ENCODE results near the gene KCND2. TPM values are rescaled to one million over a fixed set of nuclear protein-coding genes. Genes with fewer than 3 reads are reported as not detected.
A peak's percentile ranks its signal among the peaks of the same experiment; 100 is the strongest.
"Not testable (repeated sequence)": the region's sequence is repeated elsewhere in the genome, so short reads cannot be mapped to it uniquely, and the experiment has no call there.

KCND2 gene
- total RNA-seq, 1 donor from 2014 or later, result not detected

GRCh38 chr7:120760851-120761250 lies 487.9 kb downstream of the KCND2 start:
- ATAC-seq, result no peak

GRCh38 chr7:120770206-120770605 lies 497.2 kb downstream of the KCND2 start:
- no peak for ATAC-seq

DNA sequence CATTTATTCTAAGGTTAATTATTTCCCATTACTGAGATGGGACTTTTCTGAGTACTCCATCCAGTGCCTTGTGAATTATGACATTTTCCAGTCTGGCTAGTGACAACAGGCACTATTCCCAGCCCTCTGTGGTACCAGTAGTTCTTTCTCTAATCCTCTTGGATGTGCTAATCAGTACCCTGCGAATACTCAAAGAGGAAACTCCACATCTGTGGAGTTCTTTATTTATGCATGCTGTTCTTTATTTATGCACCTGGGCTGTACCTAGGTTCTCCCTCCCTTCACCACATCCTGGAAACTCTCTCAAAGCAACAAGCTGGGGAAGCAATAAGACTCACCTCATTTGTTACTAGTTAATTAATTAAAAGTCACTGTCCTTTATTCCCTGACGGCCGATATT lies 501.5 kb downstream of the KCND2 start:
- ATAC-seq, result no peak

GRCh38 chr7:120775755-120776154 lies 502.8 kb downstream of the KCND2 start:
- no peak for ATAC-seq

DNA sequence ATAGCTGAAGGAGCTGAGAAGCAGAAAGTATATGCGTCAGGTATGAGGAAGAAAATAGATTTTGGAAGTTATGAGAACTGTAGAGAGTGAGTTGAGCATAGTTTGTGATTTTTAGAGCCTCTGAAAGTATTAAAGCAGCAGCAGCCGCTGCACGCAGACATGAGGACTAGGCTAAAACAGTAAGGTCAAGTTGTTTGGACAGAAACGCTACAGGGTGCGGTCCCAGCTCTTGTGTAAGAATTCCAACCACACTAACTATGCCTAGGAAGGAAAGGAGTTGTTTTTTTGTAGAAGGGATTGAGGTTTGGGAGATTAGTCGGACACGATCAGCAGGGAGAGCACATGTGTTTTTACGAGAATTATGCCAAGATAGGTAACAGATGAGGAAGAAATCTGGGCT lies 506.1 kb downstream of the KCND2 start:
- not testable (repeated sequence) for ATAC-seq

DNA sequence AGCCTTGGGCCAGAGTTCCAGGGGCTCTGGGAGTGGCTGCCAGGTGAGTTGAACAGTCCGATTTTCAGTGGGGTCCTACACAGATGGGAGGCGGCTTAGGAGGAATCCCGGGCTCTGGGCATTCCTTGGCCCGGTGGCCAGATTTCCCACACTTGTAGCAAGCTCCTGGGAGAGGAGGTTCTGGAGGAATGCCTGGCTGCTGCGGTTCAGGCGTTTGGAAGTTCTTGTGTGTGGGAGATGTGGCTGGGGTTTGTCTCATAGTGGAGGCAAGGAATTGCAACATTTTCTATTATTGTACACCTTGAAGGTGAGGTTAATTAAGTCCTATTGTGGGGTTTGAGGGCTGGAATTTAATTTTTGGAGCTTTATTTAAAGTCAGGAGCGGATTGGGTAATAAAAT lies 507.5 kb downstream of the KCND2 start:
- ATAC-seq, result not testable (repeated sequence)

- ATAC-seq, result no peak
Observed at GRCh38 chr7:120780938-120781337, 508.0 kb downstream of the KCND2 start.

GRCh38 chr7:120781924-120782323 lies 508.9 kb downstream of the KCND2 start:
- ATAC-seq, result not testable (repeated sequence)

GRCh38 chr7:120783273-120783672 lies 510.3 kb downstream of the KCND2 start:
- ATAC-seq, result no peak

DNA sequence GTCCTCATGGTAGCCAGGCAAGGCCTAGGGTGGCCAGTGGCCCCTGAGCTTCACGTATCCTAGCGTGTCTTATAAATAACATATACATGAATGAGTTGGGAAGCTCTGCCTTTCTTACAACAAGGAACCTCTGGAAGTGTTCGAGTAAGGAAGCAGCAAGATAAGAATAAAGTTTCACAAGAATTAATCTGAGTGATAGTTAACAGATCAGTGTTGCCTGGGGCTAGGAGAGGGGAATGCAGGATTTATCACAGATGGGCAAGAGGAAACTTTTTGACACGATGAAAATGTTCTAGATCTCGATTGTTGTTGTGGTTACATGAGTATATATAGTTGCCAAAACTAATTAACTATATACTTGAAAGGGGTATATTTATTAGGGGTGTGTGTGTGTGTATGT lies 510.7 kb downstream of the KCND2 start:
- no peak for ATAC-seq

DNA sequence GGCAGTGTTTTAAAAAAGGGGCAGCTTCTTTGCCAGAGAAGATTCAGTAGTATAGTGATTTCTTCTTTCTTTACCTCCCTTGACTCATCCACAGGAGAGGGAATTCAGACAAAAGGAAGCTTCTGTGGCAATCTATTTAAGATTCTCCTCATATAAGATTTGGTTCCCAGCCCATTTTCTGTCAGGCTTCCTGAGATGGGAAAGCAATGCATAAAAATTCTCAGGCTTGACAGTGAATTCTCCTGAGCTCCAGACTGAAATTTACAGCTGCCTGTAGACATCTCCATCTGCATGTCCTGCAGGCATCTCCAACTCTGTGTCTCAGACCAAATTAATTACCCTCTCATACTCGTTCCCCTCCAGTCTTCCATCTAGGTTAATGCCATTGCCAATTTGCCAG lies 512.1 kb downstream of the KCND2 start:
- no peak for ATAC-seq

DNA sequence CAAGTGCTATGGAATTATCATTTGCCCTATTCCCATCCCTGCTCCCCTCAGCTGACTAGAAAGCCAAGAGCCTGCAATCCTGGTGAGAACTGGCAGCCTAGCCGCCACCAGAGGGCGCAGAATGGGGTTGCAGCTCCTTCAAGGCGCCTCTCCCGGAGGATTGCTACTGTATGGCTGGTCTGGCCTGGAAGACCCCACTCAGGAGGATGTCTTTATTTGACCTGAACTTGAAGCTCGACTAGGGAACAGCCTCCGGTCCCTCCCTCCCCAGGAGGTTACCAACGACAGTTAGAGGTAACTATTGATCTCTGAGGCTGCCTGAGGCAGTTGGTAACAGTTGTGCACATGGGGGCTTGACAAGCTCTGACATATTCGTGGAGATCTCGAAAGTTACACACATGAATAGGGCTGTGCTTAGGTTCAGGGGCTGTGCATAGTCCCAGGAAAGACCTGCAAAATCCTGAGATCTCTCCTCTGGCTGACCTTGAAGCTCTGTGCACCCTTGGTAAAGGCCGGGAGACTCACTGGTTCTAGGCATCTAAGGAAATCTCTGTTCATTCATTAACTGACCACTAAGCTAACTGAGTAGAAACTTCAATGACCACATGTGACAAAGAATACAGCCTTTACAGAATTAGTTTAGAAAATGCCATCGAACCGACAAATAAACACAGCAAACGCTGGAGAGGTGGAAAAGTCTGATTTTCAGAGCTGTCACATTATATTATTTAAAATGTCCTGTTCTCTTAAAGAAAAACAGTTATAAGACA lies 519.3 kb downstream of the KCND2 start:
- peak; percentile 78 for ATAC-seq

DNA sequence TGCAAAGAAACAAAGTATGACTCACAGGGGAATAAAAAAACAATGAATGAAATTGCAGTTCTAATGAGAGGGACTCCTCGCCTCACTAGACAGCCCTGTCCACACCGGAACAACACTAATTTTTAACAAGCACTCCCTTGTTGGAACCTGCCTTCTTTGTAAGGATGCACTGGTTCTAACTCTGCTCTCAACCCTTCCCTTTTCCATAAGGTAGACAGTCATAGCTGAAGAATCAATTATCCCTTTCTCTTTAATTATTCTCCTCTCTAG lies 519.8 kb downstream of the KCND2 start:
- ATAC-seq, result peak; percentile 37

DNA sequence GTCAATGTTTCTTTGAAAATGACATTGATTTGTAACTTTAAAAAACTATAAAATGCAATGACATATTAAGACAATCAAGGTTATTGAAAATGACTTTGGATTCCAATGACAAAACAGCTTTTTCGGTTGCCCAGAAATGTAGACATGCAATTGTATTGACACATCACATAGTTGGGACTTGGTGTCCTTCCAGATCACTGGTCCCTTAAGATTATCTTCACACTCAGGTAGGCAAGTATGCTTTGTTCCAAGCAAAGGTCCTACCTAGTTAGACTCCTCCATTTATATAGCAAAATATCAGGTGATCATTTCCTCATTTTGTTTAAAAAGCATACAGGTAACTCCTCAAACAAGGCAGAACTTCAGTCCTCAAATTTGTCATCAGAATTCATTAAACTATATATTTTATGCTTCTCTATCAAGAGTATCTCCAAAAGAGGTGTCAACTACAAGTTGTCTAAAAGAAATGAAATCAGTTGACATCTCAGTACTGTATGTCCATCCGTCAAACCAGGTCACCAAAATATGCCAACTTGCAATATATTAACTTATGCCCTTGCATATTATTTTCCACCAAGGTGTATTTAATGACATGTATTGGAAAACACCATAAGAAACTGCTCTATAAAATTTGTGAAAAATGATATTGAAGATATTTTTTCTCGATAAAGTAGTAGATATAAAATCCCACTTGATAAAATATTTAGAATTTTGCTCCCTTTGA lies 520.4 kb downstream of the KCND2 start:
- no peak for ATAC-seq

DNA sequence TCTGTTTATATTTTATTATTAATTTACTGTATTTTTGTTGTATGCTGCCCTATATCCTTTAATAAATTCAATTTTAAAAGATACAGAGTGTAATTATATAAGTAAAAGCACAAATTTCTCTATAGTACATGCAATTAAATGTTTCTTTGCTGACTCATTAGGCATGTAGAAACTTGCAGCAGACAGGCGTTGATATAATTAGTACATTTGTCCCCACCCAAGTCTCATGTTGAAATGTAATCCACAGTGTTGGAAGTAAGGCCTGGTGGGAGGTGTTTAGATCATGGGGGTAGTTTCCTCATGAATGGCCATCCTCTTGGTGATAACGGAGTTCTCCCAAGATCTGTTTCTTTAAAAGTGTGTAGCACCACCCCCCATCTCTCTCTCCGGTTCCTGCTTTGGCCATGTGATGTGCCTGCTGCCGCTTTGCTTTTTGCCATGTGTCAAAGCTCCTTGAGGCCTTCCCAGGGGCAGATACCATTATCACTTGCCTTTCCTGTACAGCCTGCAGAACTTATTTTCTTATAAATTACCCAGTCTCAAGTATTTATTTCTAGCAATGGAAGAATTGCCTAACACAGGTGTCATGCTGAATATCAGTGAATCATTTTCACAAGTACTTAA lies 521.2 kb downstream of the KCND2 start:
- ATAC-seq, result peak; percentile 65

GRCh38 chr7:120797026-120797645 lies 524.2 kb downstream of the KCND2 start:
- ATAC-seq, result no peak

DNA sequence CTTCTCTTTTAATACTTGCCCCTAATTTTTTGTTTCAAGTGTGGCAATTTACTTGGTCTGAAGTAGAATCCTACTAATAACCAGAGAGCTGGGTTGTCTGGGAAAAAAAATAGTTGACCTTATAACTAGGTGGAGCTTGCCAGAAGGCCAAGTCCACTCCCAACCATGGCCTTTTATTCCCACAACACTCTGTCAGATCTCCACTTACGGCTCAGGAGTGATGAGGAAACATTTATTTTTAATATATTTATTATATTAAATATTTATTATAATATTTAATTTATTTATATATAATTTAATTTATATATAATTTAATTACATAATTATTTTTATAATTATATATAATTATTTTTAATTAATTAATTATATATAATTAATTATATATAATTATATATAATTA lies 526.2 kb downstream of the KCND2 start:
- ATAC-seq, result no peak
